Panc1 (cell line): ENCODE data around the gene CISD3. TPM values are rescaled to one million over a fixed set of nuclear protein-coding genes. Genes with fewer than 3 reads are reported as not detected.

ENCODE experiments used
- ATAC-seq: fragments of 200-7000 bp; cut with Tn5 transposase; 2 replicates; pipeline ENCODE4 v1.9.1; 2020; ENCODE audit warnings: mild to moderate bottlenecking, moderate library complexity
- BruUV-seq: library from RNA; stranded (reverse); fragments of 400-500 nt; replicated peaks from 2 replicates; lab custom pipeline; 2021; lab: Mats Ljungman, UMichigan
- CTCF ChIA-PET: fragments of 300-600 bp; sonication (Branson Sonifier 250); formaldehyde crosslinking; loops from one replicate; lab custom pipeline; 2022; ENCODE audit warnings: antibody characterized with exemption; lab: Charles Lee
- POLR2A ChIA-PET: fragments of 300-600 bp; sonication (Branson Sonifier 250); formaldehyde crosslinking; loops from one replicate; lab custom pipeline; 2022; ENCODE audit warnings: antibody characterized with exemption; lab: Charles Lee
- DNase-seq: peaks from one replicate; pipeline ENCODE4 v3.0.0-alpha.2; 2010; ENCODE audit warnings: low read depth, low spot score
- H3K27ac ChIP-seq: 2 replicates; pipeline ENCODE4 v1.5.1; 2011; ENCODE audit warnings: mild to moderate bottlenecking, low read length, inconsistent platforms
- H3K27me3 ChIP-seq: fragments of 200-500 bp; sonication (Bioruptor generic); 2 replicates; pipeline ENCODE4 v1.6.0; 2014; ENCODE audit warnings: low read length, inconsistent platforms; ENCODE audit not compliant: control insufficient read depth, insufficient read depth
- H3K36me3 ChIP-seq: fragments of 200-500 bp; sonication (Bioruptor generic); 2 replicates; pipeline ENCODE4 v1.5.1; 2014; ENCODE audit warnings: inconsistent platforms, mild to moderate bottlenecking, low read length, moderate library complexity; ENCODE audit not compliant: control insufficient read depth, insufficient read depth
- H3K4me1 ChIP-seq: 2 replicates; pipeline ENCODE4 v1.5.1; 2011; ENCODE audit warnings: inconsistent platforms, mild to moderate bottlenecking, low read length, moderate library complexity; ENCODE audit not compliant: control insufficient read depth, insufficient read depth
- H3K4me3 ChIP-seq, 2 experiments: 2 replicates each; pipeline ENCODE4 v1.5.1; 2011 to 2012; ENCODE audit warnings: low read depth in 2 of 2, low read length in 2 of 2, mild to moderate bottlenecking in 2 of 2, inconsistent platforms in 1 of 2, moderate library complexity in 1 of 2
- H3K9me3 ChIP-seq: fragments of 200-500 bp; sonication (Bioruptor generic); 2 replicates; pipeline ENCODE4 v1.5.1; 2014; ENCODE audit warnings: low read depth, mild to moderate bottlenecking, inconsistent platforms, low read length, moderate library complexity; ENCODE audit not compliant: control insufficient read depth, insufficient read depth
- POLR2AphosphoS5 ChIP-seq: IDR thresholded peaks from 2 replicates; pipeline ENCODE4 v1.6.1; 2012; ENCODE audit warnings: mild to moderate bottlenecking, low read depth, low read length, moderate library complexity
- SIN3A ChIP-seq: IDR thresholded peaks from 2 replicates; pipeline ENCODE4 v1.6.1; 2012; ENCODE audit warnings: low read depth, mild to moderate bottlenecking, low read length, moderate library complexity, borderline replicate concordance; ENCODE audit not compliant: insufficient read depth
- TCF7L2 ChIP-seq: IDR thresholded peaks from 2 replicates; pipeline ENCODE4 v1.6.1; 2011; ENCODE audit warnings: mild to moderate bottlenecking, low read depth, low read length, inconsistent platforms
- in situ Hi-C: cut with HindIII; loops from 2 replicates; pipeline ENCODE4 v1.10.0; 2016; ENCODE audit warnings: low sequenced_read_pairs, low pct_unique_long_range_greater_than_20kb
- intact Hi-C: fragments of 100-400 bp; cut with micrococcal nuclease; formaldehyde crosslinking; loops from one replicate; pipeline ENCODE4 v1.10.0; 2022; ENCODE audit not compliant: unreplicated experiment
- total RNA-seq: library from RNA; stranded (reverse); gene quantifications from one replicate; pipeline ENCODE4 v1.2.1, GENCODE V29; 2021; ENCODE audit not compliant: unreplicated experiment
- TF ChIP-seq, protein P1 (sequence below), 2 experiments: IDR thresholded peaks; 2 replicates each; pipeline ENCODE4 v1.6.1; 2011 to 2012; ENCODE audit warnings: low read depth in 2 of 2, control low read depth in 1 of 2, low read length in 1 of 2, mild to moderate bottlenecking in 1 of 2, moderate library complexity in 1 of 2; ENCODE audit not compliant: insufficient read depth in 1 of 2
- TF ChIP-seq, protein P2 (sequence below): fragments of 450-650 bp; IDR thresholded peaks from 2 replicates; pipeline ENCODE4 v1.5.1; 2017; ENCODE audit warnings: mild to moderate bottlenecking

CISD3 gene
- total RNA-seq, 1 experiment from 2014 or later: 45.0 TPM

DNA sequence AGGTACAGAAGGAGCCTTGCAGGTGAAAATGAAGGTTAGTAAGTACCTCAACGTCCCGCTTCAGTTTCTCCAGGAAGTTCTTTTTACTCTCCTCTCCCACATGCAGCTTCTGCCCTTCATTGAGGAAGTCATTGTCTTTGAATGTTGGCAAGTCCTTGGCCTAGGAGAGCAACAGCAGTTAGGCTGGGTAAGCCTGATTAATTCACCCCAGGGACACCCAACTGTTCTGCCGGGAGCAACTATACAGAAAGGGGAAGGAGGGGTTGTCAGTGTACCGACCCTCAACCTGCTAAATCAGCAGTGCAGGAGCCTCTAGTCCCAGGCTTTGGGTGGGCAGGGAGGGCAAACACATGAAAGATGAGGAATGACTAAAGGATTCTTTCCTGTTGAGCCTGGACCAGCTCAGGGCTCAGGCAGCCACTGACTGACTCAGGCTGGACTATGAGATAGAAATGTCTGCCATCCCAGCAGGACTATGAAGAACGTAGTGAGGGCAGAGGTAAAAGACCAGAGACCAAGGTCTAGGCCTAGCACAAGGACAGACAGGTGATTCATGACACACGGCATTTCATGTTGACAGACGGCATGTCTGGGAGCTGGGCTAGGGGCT is 47.6 kb downstream of the CISD3 start:
- no peak for DNase-seq
- TF ChIP-seq, protein P1, sequence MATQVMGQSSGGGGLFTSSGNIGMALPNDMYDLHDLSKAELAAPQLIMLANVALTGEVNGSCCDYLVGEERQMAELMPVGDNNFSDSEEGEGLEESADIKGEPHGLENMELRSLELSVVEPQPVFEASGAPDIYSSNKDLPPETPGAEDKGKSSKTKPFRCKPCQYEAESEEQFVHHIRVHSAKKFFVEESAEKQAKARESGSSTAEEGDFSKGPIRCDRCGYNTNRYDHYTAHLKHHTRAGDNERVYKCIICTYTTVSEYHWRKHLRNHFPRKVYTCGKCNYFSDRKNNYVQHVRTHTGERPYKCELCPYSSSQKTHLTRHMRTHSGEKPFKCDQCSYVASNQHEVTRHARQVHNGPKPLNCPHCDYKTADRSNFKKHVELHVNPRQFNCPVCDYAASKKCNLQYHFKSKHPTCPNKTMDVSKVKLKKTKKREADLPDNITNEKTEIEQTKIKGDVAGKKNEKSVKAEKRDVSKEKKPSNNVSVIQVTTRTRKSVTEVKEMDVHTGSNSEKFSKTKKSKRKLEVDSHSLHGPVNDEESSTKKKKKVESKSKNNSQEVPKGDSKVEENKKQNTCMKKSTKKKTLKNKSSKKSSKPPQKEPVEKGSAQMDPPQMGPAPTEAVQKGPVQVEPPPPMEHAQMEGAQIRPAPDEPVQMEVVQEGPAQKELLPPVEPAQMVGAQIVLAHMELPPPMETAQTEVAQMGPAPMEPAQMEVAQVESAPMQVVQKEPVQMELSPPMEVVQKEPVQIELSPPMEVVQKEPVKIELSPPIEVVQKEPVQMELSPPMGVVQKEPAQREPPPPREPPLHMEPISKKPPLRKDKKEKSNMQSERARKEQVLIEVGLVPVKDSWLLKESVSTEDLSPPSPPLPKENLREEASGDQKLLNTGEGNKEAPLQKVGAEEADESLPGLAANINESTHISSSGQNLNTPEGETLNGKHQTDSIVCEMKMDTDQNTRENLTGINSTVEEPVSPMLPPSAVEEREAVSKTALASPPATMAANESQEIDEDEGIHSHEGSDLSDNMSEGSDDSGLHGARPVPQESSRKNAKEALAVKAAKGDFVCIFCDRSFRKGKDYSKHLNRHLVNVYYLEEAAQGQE (IDR thresholded peaks at IDR 0.05; ENCODE audit: insufficient read depth in 1 of 2, low read depth in 2 of 2, low read length in 1 of 2): no peak
- TF ChIP-seq SIN3A (no peak), POLR2AphosphoS5 (no peak), TCF7L2 (no peak)
- TF ChIP-seq, protein P2, sequence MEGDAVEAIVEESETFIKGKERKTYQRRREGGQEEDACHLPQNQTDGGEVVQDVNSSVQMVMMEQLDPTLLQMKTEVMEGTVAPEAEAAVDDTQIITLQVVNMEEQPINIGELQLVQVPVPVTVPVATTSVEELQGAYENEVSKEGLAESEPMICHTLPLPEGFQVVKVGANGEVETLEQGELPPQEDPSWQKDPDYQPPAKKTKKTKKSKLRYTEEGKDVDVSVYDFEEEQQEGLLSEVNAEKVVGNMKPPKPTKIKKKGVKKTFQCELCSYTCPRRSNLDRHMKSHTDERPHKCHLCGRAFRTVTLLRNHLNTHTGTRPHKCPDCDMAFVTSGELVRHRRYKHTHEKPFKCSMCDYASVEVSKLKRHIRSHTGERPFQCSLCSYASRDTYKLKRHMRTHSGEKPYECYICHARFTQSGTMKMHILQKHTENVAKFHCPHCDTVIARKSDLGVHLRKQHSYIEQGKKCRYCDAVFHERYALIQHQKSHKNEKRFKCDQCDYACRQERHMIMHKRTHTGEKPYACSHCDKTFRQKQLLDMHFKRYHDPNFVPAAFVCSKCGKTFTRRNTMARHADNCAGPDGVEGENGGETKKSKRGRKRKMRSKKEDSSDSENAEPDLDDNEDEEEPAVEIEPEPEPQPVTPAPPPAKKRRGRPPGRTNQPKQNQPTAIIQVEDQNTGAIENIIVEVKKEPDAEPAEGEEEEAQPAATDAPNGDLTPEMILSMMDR: no peak
- in situ Hi-C loops (no loop called here), intact Hi-C loops (no loop called here)
- Histone ChIP-seq H3K9me3 (no peaks in the 10 kb centered on the region), H3K36me3 (peaks cover 6% of the 10 kb centered on the region), H3K4me1 (no peaks in the 10 kb centered on the region), H3K27ac (no peak overlapping the region), H3K4me3 (no peak overlapping the region), H3K27me3 (no peaks in the 10 kb centered on the region)
- CTCF ChIA-PET: no interaction called here
- POLR2A ChIA-PET: no interaction called here
- ATAC-seq: no peak
- BruUV-seq: no TSS peak

DNA sequence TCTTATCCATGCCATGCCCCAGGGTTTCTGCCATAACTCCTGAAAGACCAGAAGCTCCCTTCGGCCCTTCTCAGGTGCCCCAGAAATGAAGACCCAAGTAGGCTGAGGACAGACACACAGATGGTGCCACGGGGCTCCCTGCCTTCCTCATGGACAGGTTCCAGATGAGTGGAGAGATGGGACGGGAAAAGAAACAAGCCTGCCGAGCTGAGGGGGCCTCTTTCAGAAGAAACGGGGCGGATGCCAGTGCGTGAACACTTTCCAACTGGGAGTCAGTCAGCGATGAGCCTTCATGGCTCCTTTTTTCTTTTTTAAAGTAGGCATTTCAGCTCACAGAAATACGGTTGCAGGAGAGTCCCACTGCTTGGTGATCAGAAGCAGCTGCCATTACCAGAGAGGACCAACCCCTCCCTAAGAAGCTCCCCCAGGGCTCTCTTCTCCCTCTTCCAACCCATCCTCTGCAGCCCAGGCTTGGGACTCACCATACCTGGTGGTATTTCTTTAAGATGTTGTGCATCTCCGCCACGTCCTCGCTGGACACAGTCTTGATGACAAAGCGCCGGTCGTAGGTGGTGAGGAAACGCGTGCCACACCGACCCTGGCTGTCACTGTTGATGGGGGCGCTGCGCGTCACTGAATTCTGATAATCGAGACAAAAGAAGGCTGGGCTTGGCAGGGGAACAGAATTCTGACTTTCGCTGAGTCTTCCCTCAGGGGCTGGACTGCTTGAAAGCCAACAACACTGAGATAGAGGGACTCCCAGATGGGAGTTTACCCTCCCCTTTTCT is 50.0 kb downstream of the CISD3 start:
- no peak for TF ChIP-seq TCF7L2
- TF ChIP-seq, protein P1 (IDR thresholded peaks at IDR 0.05; ENCODE audit: insufficient read depth in 1 of 2, low read depth in 2 of 2, low read length in 1 of 2): no peak
- TF ChIP-seq POLR2AphosphoS5: no peak
- TF ChIP-seq SIN3A: no peak
- TF ChIP-seq, protein P2: no peak
- POLR2A ChIA-PET: no interaction called here

More for the DNA sequence above, 50.0 kb downstream of the CISD3 start:
- Histone ChIP-seq H3K27me3 (no peaks in the 10 kb centered on the region), H3K4me1 (no peaks in the 10 kb centered on the region), H3K27ac (no peak overlapping the region), H3K36me3 (peaks cover 3% of the 10 kb centered on the region), H3K4me3 (no peak overlapping the region), H3K9me3 (no peaks in the 10 kb centered on the region)
- intact Hi-C loops (no loop called here), in situ Hi-C loops (no loop called here)
- ATAC-seq: no peak
- BruUV-seq: no TSS peak
- DNase-seq: no peak
- CTCF ChIA-PET: no interaction called here
